GM18505 (cell line): ENCODE measurements around the gene EML4.

Experiments
- ATAC-seq: cut with Tn5 transposase; IDR thresholded peaks from one replicate; pipeline ENCODE4 v1.9.1; 2021; ENCODE audit not compliant: unreplicated experiment
- POLR2A ChIP-seq: IDR thresholded peaks from 4 replicates; pipeline ENCODE4 v1.6.1; 2011; ENCODE audit warnings: borderline replicate concordance; ENCODE audit not compliant: insufficient read depth, insufficient read length; ENCODE audit errors: extremely low read depth

EML4 gene

GRCh38 chr2:42190191-42190590, 21.0 kb downstream of the EML4 start:
- TF ChIP-seq POLR2A, result no peak
- ATAC-seq, result no peak

GRCh38 chr2:42191285-42192009, 22.3 kb downstream of the EML4 start:
- ATAC-seq, result no peak
- no peak for TF ChIP-seq POLR2A

GRCh38 chr2:42192010-42192373, 22.8 kb downstream of the EML4 start:
- ATAC-seq, result no peak
- TF ChIP-seq POLR2A, result no peak

- TF ChIP-seq POLR2A, result no peak
- ATAC-seq, result no peak
These were observed 23.8 kb downstream of the EML4 start for GRCh38 chr2:42192652-42193566.

GRCh38 chr2:42193722-42194187, 24.6 kb downstream of the EML4 start:
- TF ChIP-seq POLR2A, result no peak
- ATAC-seq, result no peak

GRCh38 chr2:42194428-42194827, 25.3 kb downstream of the EML4 start:
- no peak for ATAC-seq
- TF ChIP-seq POLR2A, result no peak

GRCh38 chr2:42195559-42195958, 26.4 kb downstream of the EML4 start:
- ATAC-seq, result no peak
- no peak for TF ChIP-seq POLR2A

GRCh38 chr2:42196070-42196402, 26.9 kb downstream of the EML4 start:
- TF ChIP-seq POLR2A, result no peak
- ATAC-seq, result no peak

- TF ChIP-seq POLR2A, result no peak
These were observed 27.5 kb downstream of the EML4 start for GRCh38 chr2:42196403-42197267.

GRCh38 chr2:42197792-42198191, 28.6 kb downstream of the EML4 start:
- no peak for ATAC-seq
- TF ChIP-seq POLR2A, result no peak

More at GRCh38 chr2:42196403-42197267, 27.5 kb downstream of the EML4 start:
- no peak for ATAC-seq

GRCh38 chr2:42198466-42198865, 29.3 kb downstream of the EML4 start:
- TF ChIP-seq POLR2A, result no peak
- no peak for ATAC-seq

GRCh38 chr2:42199002-42199401, 29.8 kb downstream of the EML4 start:
- TF ChIP-seq POLR2A, result no peak
- no peak for ATAC-seq

GRCh38 chr2:42199626-42200025, 30.5 kb downstream of the EML4 start:
- ATAC-seq, result no peak

More at GRCh38 chr2:42199626-42200025, 30.5 kb downstream of the EML4 start:
- no peak for TF ChIP-seq POLR2A
